ENCODE data around the gene PIGA.

PIGA gene

GRCh38 chrX:15335135-15336022 lies at the start of gene PIGA:
Gene PIGA (minus strand): TSS chrX:15335523. CDS start chrX:15331930, 3,593 bp downstream.
- peak within 1 kb of the TSS; percentile 78 for H3K4me3 ChIP-seq (ENCODE audit: low read depth, low read length)
- TF ChIP-seq, protein P1, sequence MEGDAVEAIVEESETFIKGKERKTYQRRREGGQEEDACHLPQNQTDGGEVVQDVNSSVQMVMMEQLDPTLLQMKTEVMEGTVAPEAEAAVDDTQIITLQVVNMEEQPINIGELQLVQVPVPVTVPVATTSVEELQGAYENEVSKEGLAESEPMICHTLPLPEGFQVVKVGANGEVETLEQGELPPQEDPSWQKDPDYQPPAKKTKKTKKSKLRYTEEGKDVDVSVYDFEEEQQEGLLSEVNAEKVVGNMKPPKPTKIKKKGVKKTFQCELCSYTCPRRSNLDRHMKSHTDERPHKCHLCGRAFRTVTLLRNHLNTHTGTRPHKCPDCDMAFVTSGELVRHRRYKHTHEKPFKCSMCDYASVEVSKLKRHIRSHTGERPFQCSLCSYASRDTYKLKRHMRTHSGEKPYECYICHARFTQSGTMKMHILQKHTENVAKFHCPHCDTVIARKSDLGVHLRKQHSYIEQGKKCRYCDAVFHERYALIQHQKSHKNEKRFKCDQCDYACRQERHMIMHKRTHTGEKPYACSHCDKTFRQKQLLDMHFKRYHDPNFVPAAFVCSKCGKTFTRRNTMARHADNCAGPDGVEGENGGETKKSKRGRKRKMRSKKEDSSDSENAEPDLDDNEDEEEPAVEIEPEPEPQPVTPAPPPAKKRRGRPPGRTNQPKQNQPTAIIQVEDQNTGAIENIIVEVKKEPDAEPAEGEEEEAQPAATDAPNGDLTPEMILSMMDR (conservative IDR thresholded peaks at IDR 0.05; ENCODE audit: low read depth, low read length) = no peak
- DNase-seq (ENCODE audit: low read depth) = peak; percentile 98

DNA sequence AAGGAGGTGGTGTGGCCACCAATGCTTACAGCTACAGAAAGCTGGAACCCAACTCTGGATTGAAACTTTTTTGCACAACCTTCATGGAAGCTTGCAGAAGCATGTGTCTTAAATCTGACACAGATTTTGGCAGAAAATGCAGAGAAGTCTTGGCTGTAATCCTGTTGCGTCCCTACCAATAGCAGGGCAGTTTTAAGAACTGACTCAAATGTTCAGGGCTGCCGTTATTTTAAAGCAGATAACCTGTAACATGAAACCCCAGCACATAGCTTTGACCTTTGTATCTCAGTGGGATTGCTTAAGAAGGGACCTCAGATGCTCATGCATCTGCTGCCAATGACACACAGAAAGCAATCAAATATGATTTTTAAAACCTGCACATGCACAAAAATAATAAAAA lies 49.0 kb upstream of the PIGA start, which contains the start of gene VEGFD:
TSS of gene VEGFD (minus strand) at position 110 of the 400 bp plus-strand sequence. CDS start 467 bp downstream, outside the sequence.
- DNase-seq (ENCODE audit: low read depth) = peak; percentile 73
- H3K4me3 ChIP-seq (ENCODE audit: low read depth, low read length) = no peak within 1 kb of the TSS
- TF ChIP-seq, protein P1 (conservative IDR thresholded peaks at IDR 0.05; ENCODE audit: low read depth, low read length) = no peak

DNA sequence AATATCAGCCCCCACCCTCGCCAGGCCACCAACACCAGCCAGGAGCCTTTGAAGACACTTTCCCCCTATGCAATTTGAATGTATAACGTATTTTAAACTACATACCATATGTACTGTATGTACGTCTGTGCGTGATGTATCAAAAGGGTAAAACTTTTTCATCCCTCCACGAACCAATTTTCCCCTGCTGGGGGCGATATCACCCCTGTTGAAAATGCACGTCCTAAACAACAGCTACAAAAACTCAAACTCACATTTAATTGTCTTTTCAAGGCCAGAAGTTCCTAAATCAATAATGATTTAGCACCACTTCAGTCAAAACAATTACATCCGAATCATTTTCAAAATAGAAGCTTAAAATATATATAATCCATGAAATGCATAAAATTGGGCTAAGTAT lies 47.5 kb upstream of the PIGA start:
- no peak overlapping the region for H3K4me3 ChIP-seq (ENCODE audit: low read depth, low read length)
- DNase-seq (ENCODE audit: low read depth) = no peak
- TF ChIP-seq, protein P1 (conservative IDR thresholded peaks at IDR 0.05; ENCODE audit: low read depth, low read length) = peak; percentile 39

- TF ChIP-seq, protein P1 (conservative IDR thresholded peaks at IDR 0.05; ENCODE audit: low read depth, low read length) = no peak
- peak; percentile 19 for DNase-seq (ENCODE audit: low read depth)
- H3K4me3 ChIP-seq (ENCODE audit: low read depth, low read length) = no peak overlapping the region
These were observed 41.6 kb upstream of the PIGA start for GRCh38 chrX:15376956-15377355.

GRCh38 chrX:15373976-15374375 lies 38.7 kb upstream of the PIGA start:
- TF ChIP-seq, protein P1 (conservative IDR thresholded peaks at IDR 0.05; ENCODE audit: low read depth, low read length) = no peak
- H3K4me3 ChIP-seq (ENCODE audit: low read depth, low read length) = no peak overlapping the region
- DNase-seq (ENCODE audit: low read depth) = no peak

GRCh38 chrX:15366506-15367352 lies 31.4 kb upstream of the PIGA start:
- no peak for DNase-seq (ENCODE audit: low read depth)
- TF ChIP-seq, protein P1 (conservative IDR thresholded peaks at IDR 0.05; ENCODE audit: low read depth, low read length) = no peak
- no peak overlapping the region for H3K4me3 ChIP-seq (ENCODE audit: low read depth, low read length)

All from choroid plexus epithelial cell (primary cell).